Right atrium auricular region (tissue), 2 donors: Measurements from ENCODE around the gene SCN1A. TPM values are rescaled to one million over a fixed set of nuclear protein-coding genes. Genes with fewer than 3 reads are reported as not detected.

ENCODE experiments used
- DNase-seq: peaks from one replicate; pipeline ENCODE4 v3.0.0-alpha.2; 2019; ENCODE audit warnings: low spot score
- H3K27ac ChIP-seq, 2 donors: fragments of 200-600 bp; sonication (generic); 1 replicate in 1 of 2; 2 replicates in 1 of 2; pipeline ENCODE4 v1.5.1; 2016 to 2019
- H3K27me3 ChIP-seq, 2 donors: fragments of 200-600 bp; sonication (generic); one replicate each; pipeline versions ENCODE4 v1.5.1 to v1.6.0; 2017 to 2019
- H3K36me3 ChIP-seq: fragments of 200-600 bp; sonication (generic); one replicate; pipeline ENCODE4 v1.5.1; 2016
- H3K4me1 ChIP-seq, 2 donors: fragments of 200-600 bp; sonication (generic); one replicate each; pipeline versions ENCODE4 v1.5.1 to v1.6.0; 2017 to 2019
- H3K4me3 ChIP-seq, 2 donors: fragments of 200-600 bp; sonication (generic); 1 replicate in 1 of 2; 2 replicates in 1 of 2; pipeline ENCODE4 v1.5.1; 2017 to 2019; ENCODE audit warnings: mild to moderate bottlenecking in 1 of 2, moderate library complexity in 1 of 2
- H3K9me3 ChIP-seq, 2 donors: fragments of 200-600 bp; sonication (generic); one replicate each; pipeline ENCODE4 v1.5.1; 2019
- total RNA-seq, 2 donors: library from RNA; depleted of rRNA; stranded (reverse); fragments of >200 nt; gene quantifications; one replicate each; pipeline ENCODE4 v1.1.0, GENCODE V29; 2016
- TF ChIP-seq, protein P1 (sequence below), 2 donors: fragments of 200-600 bp; sonication (generic); IDR thresholded peaks; one replicate each; pipeline ENCODE4 v1.5.1; 2019; ENCODE audit warnings: antibody characterized with exemption in 2 of 2

SCN1A gene
- under 1 TPM in 1 of 2 donors, not detected in 1; 0.44 TPM for total RNA-seq

DNA sequence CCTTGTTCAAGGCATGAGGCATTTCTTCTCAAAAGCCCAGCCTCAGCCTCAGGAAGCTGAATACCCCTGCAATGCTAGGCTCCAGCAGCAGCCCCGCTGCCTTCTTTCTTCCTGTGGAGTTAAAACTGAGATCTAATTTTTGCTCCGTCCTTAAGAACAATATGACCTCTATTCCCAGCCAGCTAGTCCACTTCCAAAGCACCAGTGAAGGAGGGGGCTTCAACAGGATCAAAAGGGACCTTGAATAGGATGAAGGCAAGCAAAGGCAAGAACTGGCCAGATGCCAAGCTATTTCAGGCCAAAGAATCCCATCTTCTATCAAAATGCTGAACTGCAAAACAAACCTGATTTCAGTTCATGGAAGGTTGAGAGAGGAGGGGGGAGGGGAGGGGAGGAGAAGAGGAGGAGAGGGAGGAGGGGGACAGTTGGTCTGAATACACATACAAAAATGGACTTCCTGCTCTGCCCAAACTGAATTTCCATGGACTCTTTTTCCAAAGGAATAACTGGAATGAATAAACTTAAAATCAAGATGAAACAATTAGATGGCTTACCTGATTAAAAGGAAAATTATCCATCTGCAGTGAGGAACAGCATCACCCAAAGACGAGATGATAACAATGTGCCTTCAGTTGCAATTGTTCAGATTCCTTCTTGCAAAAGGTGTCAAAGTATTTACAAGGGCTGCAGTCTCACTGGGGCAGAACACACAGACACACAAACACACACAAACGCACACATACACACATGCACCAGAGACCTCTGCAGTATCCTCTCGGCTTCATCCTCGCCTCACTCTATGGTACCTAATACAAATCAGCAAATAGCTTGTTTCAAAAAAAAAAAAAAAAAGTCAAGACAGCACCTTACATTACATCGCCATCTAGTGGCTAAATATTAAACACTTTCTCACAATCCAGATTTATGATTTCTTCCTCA, at the start of gene SCN1A:
SCN1A (minus strand) TSS at position 804 of the 939 bp plus-strand sequence. CDS start 54,399 bp downstream, outside the sequence.
- no peak for DNase-seq
- H3K27me3 ChIP-seq: no peaks in the 10 kb centered on the region
- TF ChIP-seq, protein P1, sequence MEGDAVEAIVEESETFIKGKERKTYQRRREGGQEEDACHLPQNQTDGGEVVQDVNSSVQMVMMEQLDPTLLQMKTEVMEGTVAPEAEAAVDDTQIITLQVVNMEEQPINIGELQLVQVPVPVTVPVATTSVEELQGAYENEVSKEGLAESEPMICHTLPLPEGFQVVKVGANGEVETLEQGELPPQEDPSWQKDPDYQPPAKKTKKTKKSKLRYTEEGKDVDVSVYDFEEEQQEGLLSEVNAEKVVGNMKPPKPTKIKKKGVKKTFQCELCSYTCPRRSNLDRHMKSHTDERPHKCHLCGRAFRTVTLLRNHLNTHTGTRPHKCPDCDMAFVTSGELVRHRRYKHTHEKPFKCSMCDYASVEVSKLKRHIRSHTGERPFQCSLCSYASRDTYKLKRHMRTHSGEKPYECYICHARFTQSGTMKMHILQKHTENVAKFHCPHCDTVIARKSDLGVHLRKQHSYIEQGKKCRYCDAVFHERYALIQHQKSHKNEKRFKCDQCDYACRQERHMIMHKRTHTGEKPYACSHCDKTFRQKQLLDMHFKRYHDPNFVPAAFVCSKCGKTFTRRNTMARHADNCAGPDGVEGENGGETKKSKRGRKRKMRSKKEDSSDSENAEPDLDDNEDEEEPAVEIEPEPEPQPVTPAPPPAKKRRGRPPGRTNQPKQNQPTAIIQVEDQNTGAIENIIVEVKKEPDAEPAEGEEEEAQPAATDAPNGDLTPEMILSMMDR (IDR thresholded peaks at IDR 0.05): peak; percentile 43 to 72
- H3K9me3 ChIP-seq: no peaks in the 10 kb centered on the region
- no peak within 1 kb of the TSS for H3K4me3 ChIP-seq
- H3K4me1 ChIP-seq: no peaks in the 10 kb centered on the region
- no peak within 1 kb of the TSS for H3K27ac ChIP-seq
- no peaks in the 10 kb centered on the region for H3K36me3 ChIP-seq

DNA sequence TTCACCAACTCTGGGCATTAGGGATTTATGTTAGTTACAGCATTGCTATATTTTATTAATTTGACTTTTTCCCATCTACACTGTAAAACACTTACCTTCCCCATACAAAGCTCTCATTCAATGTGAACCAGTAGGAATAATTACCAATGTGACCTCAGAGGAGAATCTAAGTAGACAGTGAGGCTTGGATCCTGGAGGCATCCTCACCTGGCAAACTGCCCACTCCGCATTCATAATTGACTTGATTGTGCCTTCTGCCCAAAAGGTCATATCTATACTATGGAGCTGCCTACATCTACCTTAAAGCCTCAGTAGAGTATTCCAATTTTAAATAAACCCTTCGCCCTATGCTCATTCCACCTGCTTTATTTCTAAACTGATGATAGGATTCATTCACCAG, 45.4 kb upstream of the SCN1A start:
- H3K9me3 ChIP-seq: no peaks in the 10 kb centered on the region
- no peak for DNase-seq
- H3K27me3 ChIP-seq: no peaks in the 10 kb centered on the region
- TF ChIP-seq, protein P1 (IDR thresholded peaks at IDR 0.05): no peak
- no peaks in the 10 kb centered on the region for H3K4me1 ChIP-seq
- H3K4me3 ChIP-seq: no peak overlapping the region
- no peaks in the 10 kb centered on the region for H3K36me3 ChIP-seq
- H3K27ac ChIP-seq: no peak overlapping the region

- H3K4me3 ChIP-seq: no peak overlapping the region
- H3K4me1 ChIP-seq: no peaks in the 10 kb centered on the region
- H3K36me3 ChIP-seq: no peaks in the 10 kb centered on the region
- no peak overlapping the region for H3K27ac ChIP-seq
- no peaks in the 10 kb centered on the region for H3K9me3 ChIP-seq
- DNase-seq: no peak
- H3K27me3 ChIP-seq: no peaks in the 10 kb centered on the region
- TF ChIP-seq, protein P1 (IDR thresholded peaks at IDR 0.05): no peak
These were observed 43.4 kb upstream of the SCN1A start for GRCh38 chr2:166171216-166171615.

GRCh38 chr2:166170356-166170755, 42.5 kb upstream of the SCN1A start:
- Histone ChIP-seq H3K27me3 (no peaks in the 10 kb centered on the region), H3K9me3 (no peaks in the 10 kb centered on the region), H3K27ac (no peak overlapping the region), H3K36me3 (no peaks in the 10 kb centered on the region), H3K4me1 (no peaks in the 10 kb centered on the region), H3K4me3 (no peak overlapping the region)
- TF ChIP-seq, protein P1 (IDR thresholded peaks at IDR 0.05): no peak
- no peak for DNase-seq

DNA sequence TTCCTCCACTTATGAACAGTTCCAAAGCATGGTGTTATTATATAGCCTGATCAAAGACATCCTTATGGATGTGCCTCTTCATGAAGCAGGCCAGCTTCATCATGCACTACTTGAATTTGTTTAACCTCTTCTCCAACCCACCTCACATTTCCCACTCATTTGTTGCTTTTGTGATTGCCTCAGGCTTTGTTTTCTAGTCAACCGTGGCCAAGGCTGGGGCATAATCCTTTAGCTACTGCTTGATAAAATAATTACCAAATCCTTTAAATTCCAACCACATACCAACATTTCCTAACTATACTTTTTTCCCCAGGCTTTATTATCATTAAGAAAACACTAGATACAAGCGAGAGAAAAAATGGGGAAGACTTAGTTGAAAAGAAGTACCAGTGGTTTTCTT, 39.6 kb upstream of the SCN1A start:
- Histone ChIP-seq H3K27ac (no peak overlapping the region), H3K4me3 (no peak overlapping the region), H3K4me1 (no peaks in the 10 kb centered on the region), H3K36me3 (no peaks in the 10 kb centered on the region), H3K27me3 (no peaks in the 10 kb centered on the region), H3K9me3 (no peaks in the 10 kb centered on the region)
- DNase-seq: no peak
- TF ChIP-seq, protein P1 (IDR thresholded peaks at IDR 0.05): no peak
